PC-3 (cell line): Measurements from ENCODE around the gene UMAD1.

ENCODE experiments used
- CTCF ChIP-seq: fragments of 300-600 bp; sonication (generic); conservative IDR thresholded peaks from 2 replicates; pipeline ENCODE4 v1.5.1; 2017; ENCODE audit warnings: antibody characterized with exemption, low read depth, mild to moderate bottlenecking, low read length
- EZH2 ChIP-seq: fragments of 300-600 bp; sonication (generic); IDR thresholded peaks from one replicate; pipeline ENCODE4 v1.6.1; 2017; ENCODE audit warnings: antibody characterized with exemption, mild to moderate bottlenecking, low read length; ENCODE audit not compliant: unreplicated experiment

- TF ChIP-seq CTCF (no peak), EZH2 (no peak)
Measured at GRCh38 chr7:7639847-7640220, 718 bp upstream of the UMAD1 start.
